Loucy (cell line): ENCODE results near the gene PPP2R5E.

ENCODE experiments used
- EZH2phosphoT487 ChIP-seq: fragments of 200-600 bp; IDR thresholded peaks from 2 replicates; pipeline ENCODE4 v1.6.1; 2018; ENCODE audit warnings: antibody characterized with exemption, mild to moderate bottlenecking, moderate library complexity, borderline replicate concordance
- TF ChIP-seq, protein P1 (sequence below): fragments of 200-600 bp; sonication (generic); conservative IDR thresholded peaks from 2 replicates; pipeline ENCODE4 v1.5.1; 2014; ENCODE audit warnings: mild to moderate bottlenecking, antibody characterized with exemption, low read length

DNA sequence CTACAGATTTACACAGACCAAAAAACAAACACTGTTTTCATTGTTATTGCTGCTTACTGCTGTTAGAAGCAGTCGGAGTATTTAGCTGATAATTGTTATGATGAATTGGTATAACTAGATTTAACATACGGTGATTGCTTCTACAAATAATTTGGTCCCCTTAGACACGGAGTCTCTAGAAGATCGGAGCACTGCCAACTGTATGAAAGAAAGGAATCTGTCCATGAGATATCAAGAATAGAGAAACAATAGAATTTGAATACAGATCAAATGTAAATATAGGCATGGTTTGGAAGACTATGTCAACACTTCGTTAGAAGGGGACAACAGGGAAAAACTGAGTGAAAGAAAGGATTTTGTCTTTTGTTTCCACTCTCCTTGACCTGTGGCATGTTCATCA is 110.9 kb downstream of the PPP2R5E start:
- TF ChIP-seq, protein P1, sequence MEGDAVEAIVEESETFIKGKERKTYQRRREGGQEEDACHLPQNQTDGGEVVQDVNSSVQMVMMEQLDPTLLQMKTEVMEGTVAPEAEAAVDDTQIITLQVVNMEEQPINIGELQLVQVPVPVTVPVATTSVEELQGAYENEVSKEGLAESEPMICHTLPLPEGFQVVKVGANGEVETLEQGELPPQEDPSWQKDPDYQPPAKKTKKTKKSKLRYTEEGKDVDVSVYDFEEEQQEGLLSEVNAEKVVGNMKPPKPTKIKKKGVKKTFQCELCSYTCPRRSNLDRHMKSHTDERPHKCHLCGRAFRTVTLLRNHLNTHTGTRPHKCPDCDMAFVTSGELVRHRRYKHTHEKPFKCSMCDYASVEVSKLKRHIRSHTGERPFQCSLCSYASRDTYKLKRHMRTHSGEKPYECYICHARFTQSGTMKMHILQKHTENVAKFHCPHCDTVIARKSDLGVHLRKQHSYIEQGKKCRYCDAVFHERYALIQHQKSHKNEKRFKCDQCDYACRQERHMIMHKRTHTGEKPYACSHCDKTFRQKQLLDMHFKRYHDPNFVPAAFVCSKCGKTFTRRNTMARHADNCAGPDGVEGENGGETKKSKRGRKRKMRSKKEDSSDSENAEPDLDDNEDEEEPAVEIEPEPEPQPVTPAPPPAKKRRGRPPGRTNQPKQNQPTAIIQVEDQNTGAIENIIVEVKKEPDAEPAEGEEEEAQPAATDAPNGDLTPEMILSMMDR = no peak
- no peak for TF ChIP-seq EZH2phosphoT487
